Lung microvascular endothelial cell (primary cell): ENCODE measurements around the gene UTP25. TPM values are rescaled to one million over a fixed set of nuclear protein-coding genes. Genes with fewer than 3 reads are reported as not detected.
A peak's percentile ranks its signal among the peaks of the same experiment; 100 is the strongest.
"Not testable (repeated sequence)": the region's sequence is repeated elsewhere in the genome, so short reads cannot be mapped to it uniquely, and the experiment has no call there.

Source experiments
- DNase-seq, 2 donors: peaks; one replicate each; pipeline versions ENCODE4 v3.0.0 to v3.0.0-alpha.2; 2010; ENCODE audit warnings: low read depth in 2 of 2
- total RNA-seq: library from RNA; depleted of rRNA; stranded (reverse); fragments of >200 nt; gene quantifications from 2 replicates; pipeline ENCODE4 v1.2.1, GENCODE V29; 2014

Gene UTP25
- total RNA-seq, 1 donor from 2014 or later, result 5.4 TPM

DNA sequence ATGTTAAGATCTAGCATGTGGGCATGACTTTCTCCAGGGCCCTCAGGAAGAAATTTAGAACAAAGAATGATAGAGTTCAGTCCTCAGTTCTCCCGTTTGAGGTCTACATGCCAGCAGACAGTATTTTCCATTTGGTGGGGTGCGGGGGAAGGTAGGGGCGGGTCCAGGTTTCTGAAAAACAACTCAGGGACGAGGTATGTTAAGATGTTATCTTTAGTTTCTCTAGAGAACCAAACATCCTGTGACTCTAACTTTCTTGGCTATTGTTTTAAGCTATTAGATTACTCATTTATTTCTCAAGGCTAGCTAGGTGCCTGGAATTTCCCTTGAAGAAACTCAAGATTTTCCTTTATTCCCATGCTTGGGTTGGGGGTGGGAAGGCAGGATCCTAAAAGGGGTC is 67.9 kb downstream of the UTP25 start:
- peak in 1 of 2 donors; percentile 94 for DNase-seq

DNA sequence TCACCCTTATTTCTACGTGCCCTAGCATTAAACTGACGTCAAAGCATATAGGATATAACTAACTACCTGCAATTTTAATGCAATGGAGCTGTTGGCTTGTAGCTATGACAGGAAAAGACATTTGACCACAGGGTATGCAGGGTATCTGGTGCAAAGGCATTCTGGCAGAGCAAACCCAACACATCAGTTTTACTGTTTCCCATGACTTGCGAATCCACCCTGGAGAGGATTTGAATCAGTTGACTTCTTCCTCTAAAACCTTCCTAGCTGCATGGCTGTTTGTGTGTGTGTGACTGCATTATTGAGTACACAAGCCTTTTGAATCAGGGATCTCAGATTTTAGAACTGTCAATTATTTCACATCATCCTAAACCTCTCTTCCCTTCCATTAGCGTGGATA is 68.6 kb downstream of the UTP25 start:
- peak in 1 of 2 donors; percentile 69 for DNase-seq

DNA sequence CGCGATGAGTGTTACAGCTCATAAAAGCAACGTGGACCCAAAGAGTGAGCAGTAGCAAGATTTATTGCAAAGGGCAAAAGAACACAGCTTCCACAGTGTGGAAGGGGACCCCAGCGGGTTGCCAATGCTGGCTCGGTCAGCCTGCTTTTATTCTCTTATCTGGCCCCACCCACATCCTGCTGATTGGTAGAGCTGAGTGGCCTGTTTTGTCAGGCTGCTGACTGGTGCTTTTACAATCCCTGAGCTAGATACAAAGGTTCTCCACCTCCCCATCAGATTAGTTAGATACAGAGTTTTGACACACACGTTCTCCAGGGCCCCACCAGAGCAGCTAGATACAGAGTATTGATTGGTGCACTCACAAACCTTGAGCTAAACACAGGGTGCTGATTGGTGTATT is 70.5 kb downstream of the UTP25 start:
- DNase-seq, result not testable (repeated sequence)

DNA sequence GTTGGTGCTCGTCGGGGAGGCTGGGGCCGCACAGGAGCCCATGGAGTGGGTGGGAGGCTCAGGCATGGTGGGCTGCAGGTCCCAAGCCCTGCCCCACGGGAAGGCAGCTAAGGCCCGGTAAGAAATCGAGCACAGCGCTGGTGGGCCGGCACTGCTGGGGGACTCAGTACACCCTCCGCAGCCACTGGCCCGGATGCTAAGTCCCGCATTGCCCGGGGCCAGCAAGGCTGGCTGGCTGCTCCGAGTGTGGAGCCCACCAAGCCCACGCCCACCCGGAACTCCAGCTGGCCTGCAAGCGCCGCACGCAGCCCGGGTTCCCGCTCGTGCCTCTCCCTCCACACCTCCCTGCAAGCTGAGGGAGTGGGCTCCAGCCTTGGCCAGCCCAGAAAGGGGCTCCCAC is 71.1 kb downstream of the UTP25 start:
- not testable (repeated sequence) for DNase-seq

DNA sequence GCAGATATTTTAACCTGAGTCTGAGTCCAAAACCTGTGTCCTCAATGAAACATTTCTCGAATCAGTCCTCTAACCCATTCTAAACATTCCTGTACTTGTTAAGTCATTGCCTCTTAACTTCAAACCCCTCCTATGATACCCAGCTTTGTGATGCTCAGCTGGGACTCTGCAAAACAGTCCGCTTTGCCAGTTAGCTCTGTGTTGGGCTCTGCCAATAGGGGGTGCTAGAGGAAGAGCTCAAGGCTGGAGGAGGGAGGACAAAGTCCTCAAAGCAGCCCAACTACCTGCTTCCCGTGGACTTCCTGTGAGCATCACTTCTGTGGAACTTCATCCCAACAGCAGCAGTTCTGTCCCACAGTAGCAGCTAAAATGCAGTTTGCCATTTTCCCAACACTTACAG is 72.2 kb downstream of the UTP25 start:
- DNase-seq, result peak in 1 of 2 donors; percentile 2

DNA sequence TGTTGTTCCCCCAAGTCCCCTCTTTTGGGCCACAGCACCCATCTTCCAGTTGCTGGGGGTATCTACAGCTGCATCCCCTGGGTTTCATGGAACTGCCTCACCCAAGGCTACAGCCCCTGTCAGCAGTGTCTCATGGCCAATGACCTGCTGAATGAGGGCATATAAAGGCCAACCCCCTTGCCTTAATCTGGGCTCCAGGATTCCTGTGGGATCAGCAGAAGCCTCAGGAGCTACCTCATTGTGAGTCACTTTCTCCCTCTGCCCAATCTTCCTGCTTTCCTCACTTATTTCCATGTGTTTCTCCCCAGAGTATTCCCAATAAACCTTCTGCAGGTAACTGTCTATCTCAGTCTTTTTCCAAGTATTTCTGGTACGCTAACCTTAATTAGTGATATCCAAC is 73.0 kb downstream of the UTP25 start:
- DNase-seq, result peak in 1 of 2 donors; percentile 69

DNA sequence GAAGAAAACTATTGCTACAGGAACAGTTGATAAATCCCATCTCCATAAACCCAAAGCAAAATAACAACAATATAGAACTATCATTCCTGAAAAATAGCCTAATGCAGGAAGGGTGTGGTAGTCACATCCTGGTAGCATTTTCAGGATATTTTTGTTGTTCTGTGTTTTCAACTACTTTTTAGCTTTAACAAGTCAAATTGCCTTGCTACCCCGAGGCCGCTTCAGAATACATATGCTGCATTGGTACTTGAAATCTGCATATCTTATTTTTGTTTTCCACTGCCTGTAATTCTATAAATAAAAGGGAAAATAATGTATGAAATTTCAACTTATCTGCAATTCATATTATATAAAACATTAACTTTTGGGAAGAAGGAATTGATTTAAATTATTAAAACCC is 73.4 kb downstream of the UTP25 start:
- no peak for DNase-seq

DNA sequence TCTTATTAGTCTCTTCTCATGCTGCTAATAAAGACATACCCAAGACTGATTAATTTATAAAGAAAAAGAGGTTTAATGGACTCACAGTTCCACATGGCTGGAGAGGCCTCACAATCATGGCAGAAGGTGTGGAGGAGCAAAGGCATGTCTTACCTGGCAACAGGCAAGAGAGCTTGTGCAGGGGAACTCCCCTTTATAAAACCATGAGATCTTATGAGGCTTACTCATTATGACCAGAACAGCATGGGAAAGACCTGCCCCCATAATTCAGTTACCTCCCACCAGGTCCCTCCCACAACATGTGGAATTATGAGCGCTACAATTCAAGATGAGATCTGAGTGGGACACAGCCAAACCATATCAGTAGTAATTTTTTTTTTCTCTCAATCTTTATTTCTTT is 77.0 kb downstream of the UTP25 start:
- not testable (repeated sequence) for DNase-seq

Other genes starting within 250 kb of the UTP25 start
- gene CAMK1G, start 244.3 kb upstream of the UTP25 start, total RNA-seq, result not detected in 2 replicates
- gene LAMB3, start 175.5 kb upstream of the UTP25 start, total RNA-seq, result 0.20 and 5.0 TPM in 2 replicates
- 0.20 and 3.7 TPM in 2 replicates for gene G0S2, start 152.6 kb upstream of the UTP25 start, total RNA-seq
- gene HSD11B1, start 123.1 kb upstream of the UTP25 start, total RNA-seq, result under 0.01 TPM in 1 of 2 replicates, not detected in the other
- gene TRAF3IP3, start 71.9 kb upstream of the UTP25 start, total RNA-seq, result not detected in 2 replicates
- gene C1orf74, start 43.4 kb upstream of the UTP25 start, total RNA-seq, result 1.4 and 1.5 TPM in 2 replicates
- under 0.01 and 1.5 TPM in 2 replicates for gene IRF6, start 21.8 kb upstream of the UTP25 start, total RNA-seq
- under 0.01 TPM in 1 of 2 replicates, not detected in the other for gene SYT14, start 110.2 kb downstream of the UTP25 start, total RNA-seq